Stimulated activated CD8-positive, alpha-beta memory T cell treated with anti-CD3 and anti-CD28 coated beads, Interleukin-12 subunit alpha, Interleukin-12 subunit beta, amount 100 ng/mL, for 1 hour (primary cell): ENCODE data around the gene GPR107.

ENCODE experiments used
- DNase-seq: peaks from one replicate; pipeline ENCODE4 v3.0.0-alpha.2; 2020; ENCODE audit warnings: low read depth

Gene GPR107

GRCh38 chr9:130183133-130183762, 129.5 kb downstream of the GPR107 start:
- DNase-seq, result no peak

- no peak for DNase-seq
These were observed 131.3 kb downstream of the GPR107 start for GRCh38 chr9:130185017-130185416.

GRCh38 chr9:130185490-130186031, 131.9 kb downstream of the GPR107 start:
- DNase-seq, result no peak

GRCh38 chr9:130186051-130186450, 132.3 kb downstream of the GPR107 start:
- DNase-seq, result no peak

GRCh38 chr9:130186839-130187522, 133.3 kb downstream of the GPR107 start:
- no peak for DNase-seq

- DNase-seq, result no peak
These were observed 133.8 kb downstream of the GPR107 start for GRCh38 chr9:130187523-130187846.

- DNase-seq, result no peak
These were observed 135.3 kb downstream of the GPR107 start for GRCh38 chr9:130188860-130189481.
